HUDEP-2 (cell line): ENCODE data around the gene MB21D2.

Source experiments
- DNase-seq, 76 experiments: peaks; one replicate each; lab custom pipeline; 2025; ENCODE audit not compliant: unreplicated experiment in 76 of 76; lab: John Stamatoyannopoulos, UW

MB21D2 gene

GRCh38 chr3:192927016-192927415 is 9.4 kb upstream of the MB21D2 start:
- no peak for DNase-seq

- no peak for DNase-seq
Observed at GRCh38 chr3:192923731-192924130, 6.1 kb upstream of the MB21D2 start.

- no peak for DNase-seq
Observed at GRCh38 chr3:192921793-192922192, 4.1 kb upstream of the MB21D2 start.

GRCh38 chr3:192920411-192920810 is 2.8 kb upstream of the MB21D2 start:
- no peak for DNase-seq

GRCh38 chr3:192919901-192920300 is 2.2 kb upstream of the MB21D2 start:
- DNase-seq = no peak

GRCh38 chr3:192918275-192918588 is 576 bp upstream of the MB21D2 start:
- no peak for DNase-seq

- DNase-seq = peak in 6 of 76 experiments; percentile 1 to 4 (median 3)
Observed at GRCh38 chr3:192917028-192917403, 640 bp downstream of the MB21D2 start.

GRCh38 chr3:192916371-192917027 is 1.2 kb downstream of the MB21D2 start:
- DNase-seq = no peak

- DNase-seq = no peak
Observed at GRCh38 chr3:192915722-192916121, 1.9 kb downstream of the MB21D2 start.

- DNase-seq = no peak
Observed at GRCh38 chr3:192915304-192915703, 2.4 kb downstream of the MB21D2 start.

GRCh38 chr3:192914848-192915247 is 2.8 kb downstream of the MB21D2 start:
- DNase-seq = no peak

- no peak for DNase-seq
Observed at GRCh38 chr3:192913540-192913939, 4.1 kb downstream of the MB21D2 start.

GRCh38 chr3:192911293-192911692 is 6.4 kb downstream of the MB21D2 start:
- no peak for DNase-seq

GRCh38 chr3:192907784-192908183 is 9.9 kb downstream of the MB21D2 start:
- DNase-seq = no peak

- no peak for DNase-seq
Observed at GRCh38 chr3:192906940-192907339, 10.7 kb downstream of the MB21D2 start.

- DNase-seq = no peak
Observed at GRCh38 chr3:192905980-192906678, 11.5 kb downstream of the MB21D2 start.

- no peak for DNase-seq
Observed at GRCh38 chr3:192904632-192905289, 12.9 kb downstream of the MB21D2 start.

GRCh38 chr3:192902549-192902948 is 15.1 kb downstream of the MB21D2 start:
- no peak for DNase-seq

GRCh38 chr3:192901435-192901834 is 16.2 kb downstream of the MB21D2 start:
- no peak for DNase-seq

GRCh38 chr3:192899540-192899982 is 18.1 kb downstream of the MB21D2 start:
- DNase-seq = no peak

- no peak for DNase-seq
Observed at GRCh38 chr3:192897005-192897404, 20.7 kb downstream of the MB21D2 start.

GRCh38 chr3:192896208-192896607 is 21.4 kb downstream of the MB21D2 start:
- no peak for DNase-seq
